A673 (cell line): Measurements from ENCODE around the gene NLRX1.

Experiments
- CTCF ChIP-seq: fragments of 300-800, 200-600 bp; sonication (generic); conservative IDR thresholded peaks from 2 replicates; pipeline ENCODE4 v1.5.1; 2017; ENCODE audit warnings: low read depth, mild to moderate bottlenecking, antibody characterized with exemption, low read length, moderate library complexity, mixed read lengths
- EZH2 ChIP-seq: fragments of 200-600 bp; sonication (generic); IDR thresholded peaks from 2 replicates; pipeline ENCODE4 v1.6.1; 2017; ENCODE audit warnings: borderline replicate concordance, low read depth, mild to moderate bottlenecking, mixed read lengths, antibody characterized with exemption, low read length; ENCODE audit not compliant: poor library complexity, severe bottlenecking

- no peak for TF ChIP-seq CTCF
- no peak for TF ChIP-seq EZH2
Measured at GRCh38 chr11:119172513-119172912, 4.0 kb downstream of the NLRX1 start.
